IMR-90 (cell line): Measurements from ENCODE around the gene CLIP3. TPM values are rescaled to one million over a fixed set of nuclear protein-coding genes. Genes with fewer than 3 reads are reported as not detected.
"Not testable (repeated sequence)": the region's sequence is repeated elsewhere in the genome, so short reads cannot be mapped to it uniquely, and the experiment has no call there.

Source experiments
- ATAC-seq: fragments of 200-7000 bp; cut with Tn5 transposase; 2 replicates; pipeline ENCODE4 v1.9.1; 2020; ENCODE audit warnings: low read depth, mild to moderate bottlenecking, moderate library complexity
- BruUV-seq: library from RNA; stranded (reverse); fragments of 400-500 nt; replicated peaks from 2 replicates; lab custom pipeline; 2021; lab: Mats Ljungman, UMichigan
- CTCF ChIA-PET: fragments of 300-600 bp; formaldehyde crosslinking; extraction: SDS; loops from one replicate; lab custom pipeline; 2021; ENCODE audit warnings: antibody characterized with exemption; lab: Yijun Ruan, JAX
- POLR2A ChIA-PET: fragments of 300-600 bp; sonication (Branson Sonifier 250); formaldehyde crosslinking; loops from one replicate; lab custom pipeline; 2022; ENCODE audit warnings: antibody characterized with exemption; ENCODE audit not compliant: unreplicated experiment; lab: Charles Lee
- DNase-seq: peaks from one replicate; pipeline ENCODE4 v3.0.0; 2013
- H2AFZ ChIP-seq: replicated peaks from 2 replicates; pipeline ENCODE3; 2013; ENCODE audit warnings: low read length, mild to moderate bottlenecking; ENCODE audit not compliant: poor library complexity
- H2AK5ac ChIP-seq: 2 replicates; pipeline ENCODE4 v1.6.1; 2013; ENCODE audit warnings: low read depth, low read length, inconsistent platforms
- H2AK9ac ChIP-seq: replicated peaks from 2 replicates; pipeline ENCODE3; 2013; ENCODE audit warnings: mild to moderate bottlenecking, low read depth, low read length, moderate library complexity; ENCODE audit not compliant: poor library complexity
- H2BK120ac ChIP-seq: 2 replicates; pipeline ENCODE4 v1.6.1; 2013; ENCODE audit warnings: low read depth, low read length, inconsistent platforms
- H2BK15ac ChIP-seq: 3 replicates; pipeline ENCODE4 v1.6.1; 2013; ENCODE audit warnings: low read depth, low read length, inconsistent platforms
- H2BK20ac ChIP-seq: 2 replicates; pipeline ENCODE4 v1.6.1; 2013; ENCODE audit warnings: low read depth, mild to moderate bottlenecking, inconsistent platforms, low read length, moderate library complexity
- H2BK5ac ChIP-seq: 2 replicates; pipeline ENCODE4 v1.6.1; 2013; ENCODE audit warnings: mild to moderate bottlenecking, low read depth, low read length, inconsistent platforms; ENCODE audit not compliant: poor library complexity, severe bottlenecking
- H3K14ac ChIP-seq: replicated peaks from 2 replicates; pipeline ENCODE4 v1.6.1; 2013; ENCODE audit warnings: low read depth, low read length, inconsistent platforms
- H3K18ac ChIP-seq: 2 replicates; pipeline ENCODE4 v1.6.1; 2013; ENCODE audit warnings: low read depth, low read length, control low read depth
- H3K23ac ChIP-seq: 2 replicates; pipeline ENCODE4 v1.6.1; 2013; ENCODE audit warnings: low read depth, low read length, inconsistent platforms
- H3K27ac ChIP-seq: 2 replicates; pipeline ENCODE4 v1.5.1; 2013; ENCODE audit warnings: mild to moderate bottlenecking, control low read depth, low read length; ENCODE audit not compliant: insufficient read depth
- H3K27me3 ChIP-seq: 2 replicates; pipeline ENCODE4 v1.6.1; 2013; ENCODE audit warnings: low read length; ENCODE audit not compliant: control insufficient read depth, insufficient read depth
- H3K36me3 ChIP-seq: 2 replicates; pipeline ENCODE4 v1.6.1; 2013; ENCODE audit warnings: low read length, mixed read lengths; ENCODE audit not compliant: control insufficient read depth, insufficient read depth
- H3K4ac ChIP-seq: 2 replicates; pipeline ENCODE4 v1.6.1; 2013; ENCODE audit warnings: low read depth, low read length, inconsistent platforms
- H3K4me1 ChIP-seq: 2 replicates; pipeline ENCODE4 v1.6.1; 2013; ENCODE audit warnings: low read length, mixed read lengths; ENCODE audit not compliant: control insufficient read depth, insufficient read depth
- H3K4me2 ChIP-seq: 2 replicates; pipeline ENCODE4 v1.6.1; 2013; ENCODE audit warnings: low read depth, mild to moderate bottlenecking, control low read depth, low read length, moderate library complexity
- H3K4me3 ChIP-seq: 2 replicates; pipeline ENCODE4 v1.5.1; 2013; ENCODE audit warnings: low read depth, mild to moderate bottlenecking, control low read depth, low read length, moderate library complexity; ENCODE audit not compliant: insufficient read depth
- H3K56ac ChIP-seq: 2 replicates; pipeline ENCODE4 v1.6.1; 2013; ENCODE audit warnings: low read length, inconsistent platforms; ENCODE audit not compliant: insufficient read depth; ENCODE audit errors: extremely low read depth
- H3K79me1 ChIP-seq, 2 experiments: 2 replicates each; pipeline ENCODE4 v1.6.1; 2013; ENCODE audit warnings: low read length in 2 of 2, inconsistent platforms in 1 of 2, low read depth in 1 of 2
- H3K9ac ChIP-seq: 2 replicates; pipeline ENCODE4 v1.6.1; 2013; ENCODE audit warnings: low read depth, low read length, control low read depth
- H3K9me1 ChIP-seq: 2 replicates; pipeline ENCODE4 v1.6.1; 2013; ENCODE audit warnings: low read length, inconsistent platforms; ENCODE audit not compliant: insufficient read depth
- H3K9me3 ChIP-seq: 2 replicates; pipeline ENCODE4 v1.6.1; 2013; ENCODE audit warnings: low read length; ENCODE audit not compliant: control insufficient read depth, insufficient read depth
- H4K20me1 ChIP-seq: 2 replicates; pipeline ENCODE4 v1.6.1; 2013; ENCODE audit warnings: low read length, inconsistent platforms; ENCODE audit not compliant: insufficient read depth
- H4K5ac ChIP-seq: 2 replicates; pipeline ENCODE4 v1.6.1; 2013; ENCODE audit warnings: mild to moderate bottlenecking, low read depth, low read length, control low read depth
- H4K8ac ChIP-seq, 2 experiments: 2 replicates each; pipeline ENCODE4 v1.6.1; 2013; ENCODE audit warnings: low read depth in 2 of 2, low read length in 2 of 2, control low read depth in 1 of 2, inconsistent platforms in 1 of 2
- H4K91ac ChIP-seq: 2 replicates; pipeline ENCODE4 v1.6.1; 2013; ENCODE audit warnings: low read depth, low read length, inconsistent platforms; ENCODE audit not compliant: insufficient read depth
- CEBPB ChIP-seq: IDR thresholded peaks from 2 replicates; pipeline ENCODE4 v1.6.1; 2012; ENCODE audit warnings: low read depth, low read length, improper control_type of control experiment
- WGBS, 2 experiments: methylation state at CpG; one replicate each; pipeline versions ENCODE4 v1.1.5 to v1.1.7; 2013; ENCODE audit warnings: missing lambda C conversion rate in 2 of 2; ENCODE audit not compliant: insufficient read length in 1 of 2; ENCODE audit errors: extremely low coverage in 2 of 2; 5-methylcytosine and 5-hydroxymethylcytosine counted together
- dilution Hi-C: fragments of 300-500 bp; cut with HindIII; formaldehyde crosslinking; loops from one replicate; pipeline ENCODE4 v1.14.3; 2018; ENCODE audit warnings: low sequenced_read_pairs; ENCODE audit not compliant: unreplicated experiment
- in situ Hi-C: fragments of 300-500 bp; cut with MboI; formaldehyde crosslinking; loops from 3 replicates; pipeline ENCODE4 v1.14.3; 2019; ENCODE audit warnings: low sequenced_read_pairs, inconsistent platforms, mixed read lengths
- intact Hi-C: fragments of 100-400 bp; cut with micrococcal nuclease; formaldehyde crosslinking; loops from 2 replicates; pipeline ENCODE4 v1.10.0; 2022
- polyA plus RNA-seq, 3 experiments: library from polyadenylated mRNA; depleted of rRNA; stranded (reverse); fragments of >200 nt; gene quantifications; 2 replicates each; pipeline ENCODE4 v1.2.3, GENCODE V29; 2012; ENCODE audit warnings: low replicate concordance in 1 of 3
- total RNA-seq: library from RNA; depleted of rRNA; stranded (reverse); fragments of >200 nt; gene quantifications from 2 replicates; pipeline ENCODE4 v1.2.3, GENCODE V29; 2012

The CLIP3 gene
- total and polyA plus RNA-seq, 2 of the 4 experiments (the other 2 are of a cell fraction), result 5.4 to 28.7 TPM

DNA sequence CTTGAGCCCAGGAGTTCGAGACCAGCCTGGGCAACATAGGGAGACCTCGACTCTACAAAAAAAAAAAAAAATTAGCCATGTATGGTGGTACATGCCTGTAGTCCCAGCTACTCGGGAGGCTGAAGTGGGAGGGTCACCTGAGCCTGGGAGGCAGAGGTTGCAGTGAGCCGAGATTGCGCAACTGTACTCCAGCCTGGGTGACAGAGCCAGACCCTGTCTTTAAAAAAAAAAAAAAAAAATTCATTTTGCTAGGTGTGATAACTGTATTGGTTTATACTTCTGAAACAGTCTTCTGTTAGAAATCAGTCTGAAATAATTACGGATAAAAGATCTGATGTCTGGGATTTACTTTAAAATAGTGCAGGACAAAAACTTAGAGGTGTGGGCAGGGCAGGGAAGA is 8.4 kb upstream of the CLIP3 start:
- Histone ChIP-seq H3K27ac (peak overlapping the region; percentile 35; the same call in 1 of the 2 replicates), H3K14ac (peak overlapping the region; percentile 32; the same call in 1 of the 2 replicates), H3K23ac (peak overlapping the region; percentile 79; the same call in 1 of the 2 replicates), H3K18ac (peak overlapping the region; percentile 65), H4K91ac (peak overlapping the region; percentile 51), H4K8ac (peak overlapping the region; percentile 63 to 90), H2BK20ac (peak overlapping the region; percentile 45), H3K4ac (peak overlapping the region; percentile 93), H2AK5ac (peak overlapping the region; percentile 46; the same call in 1 of the 2 replicates), H2BK120ac (peak overlapping the region; percentile 89), H2BK15ac (peak overlapping the region; percentile 67; the same call in 2 of the 3 replicates), H3K79me1 (peaks cover 0 to 21% of the 10 kb centered on the region in 2 experiments; a peak in 3 of 4 replicates), H2BK5ac (peak overlapping the region; percentile 58), H4K5ac (peak overlapping the region; percentile 78)
- H3K9me1 ChIP-seq, intact Hi-C loops, H3K4me2 ChIP-seq, H2AFZ ChIP-seq, H3K9me3 ChIP-seq, BruUV-seq, H3K56ac ChIP-seq, in situ Hi-C loops, dilution Hi-C loops, ATAC-seq, POLR2A ChIA-PET, H3K4me1 ChIP-seq, H3K9ac ChIP-seq, H3K36me3 ChIP-seq, H2AK9ac ChIP-seq, DNase-seq, H3K27me3 ChIP-seq, H4K20me1 ChIP-seq, H3K4me3 ChIP-seq: not testable (repeated sequence)
- peak; percentile 77 for TF ChIP-seq CEBPB
- CTCF ChIA-PET, result interaction anchor here (1.1 kb wide), 1 partner anchor 11 kb away, joined by 6 read pairs; no protein-coding TSS in a partner anchor
- 100% methylated on average over 1 of the region's 6 CpGs; no CpG with 5 or more reads in 1 of the 2 experiments for WGBS, 2 experiments
